ENCODE measurements around the gene CELSR2.

The CELSR2 gene

DNA sequence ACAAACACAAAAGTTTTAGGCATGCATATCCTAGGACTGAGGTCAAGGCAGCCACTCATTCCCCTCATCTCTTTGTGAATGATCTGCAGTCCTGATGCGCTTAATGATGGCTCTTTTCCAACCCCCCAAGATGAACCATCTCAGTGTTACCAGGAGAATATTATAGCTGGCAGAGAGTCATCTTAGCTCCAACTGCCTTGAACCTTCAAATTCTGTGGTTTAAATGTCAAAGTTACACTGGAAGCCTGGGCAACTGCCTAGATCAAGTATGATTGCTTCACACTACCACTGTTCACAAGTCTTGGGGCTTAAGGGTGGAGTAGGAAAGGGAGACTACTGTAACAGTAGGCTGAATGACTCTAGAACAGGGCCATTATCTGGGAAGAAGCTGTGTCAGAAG, 65.5 kb downstream of the CELSR2 start:
- TF ChIP-seq, protein P1, sequence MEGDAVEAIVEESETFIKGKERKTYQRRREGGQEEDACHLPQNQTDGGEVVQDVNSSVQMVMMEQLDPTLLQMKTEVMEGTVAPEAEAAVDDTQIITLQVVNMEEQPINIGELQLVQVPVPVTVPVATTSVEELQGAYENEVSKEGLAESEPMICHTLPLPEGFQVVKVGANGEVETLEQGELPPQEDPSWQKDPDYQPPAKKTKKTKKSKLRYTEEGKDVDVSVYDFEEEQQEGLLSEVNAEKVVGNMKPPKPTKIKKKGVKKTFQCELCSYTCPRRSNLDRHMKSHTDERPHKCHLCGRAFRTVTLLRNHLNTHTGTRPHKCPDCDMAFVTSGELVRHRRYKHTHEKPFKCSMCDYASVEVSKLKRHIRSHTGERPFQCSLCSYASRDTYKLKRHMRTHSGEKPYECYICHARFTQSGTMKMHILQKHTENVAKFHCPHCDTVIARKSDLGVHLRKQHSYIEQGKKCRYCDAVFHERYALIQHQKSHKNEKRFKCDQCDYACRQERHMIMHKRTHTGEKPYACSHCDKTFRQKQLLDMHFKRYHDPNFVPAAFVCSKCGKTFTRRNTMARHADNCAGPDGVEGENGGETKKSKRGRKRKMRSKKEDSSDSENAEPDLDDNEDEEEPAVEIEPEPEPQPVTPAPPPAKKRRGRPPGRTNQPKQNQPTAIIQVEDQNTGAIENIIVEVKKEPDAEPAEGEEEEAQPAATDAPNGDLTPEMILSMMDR (IDR thresholded peaks at IDR 0.05; ENCODE audit: borderline replicate concordance, extremely low read depth, low read length, poor library complexity, severe bottlenecking): no peak
- no peak for TF ChIP-seq EZH2 (IDR thresholded peaks at IDR 0.05; ENCODE audit: borderline replicate concordance, low read depth, low read length, severe bottlenecking)
- H3K27ac ChIP-seq (ENCODE audit: low read length): no peak overlapping the region
- DNase-seq (no peak), ATAC-seq (ENCODE audit: insufficient read depth, low read depth) (no peak)
- H3K36me3 ChIP-seq (ENCODE audit: insufficient read depth, low read length): peaks cover 50% of the 10 kb centered on the region
- H3K4me3 ChIP-seq (ENCODE audit: low read depth in 1 of 2, low read length in 2 of 2): no peak overlapping the region
- H3K4me2 ChIP-seq (ENCODE audit: insufficient read depth, low read length): no peak overlapping the region
- H3K79me2 ChIP-seq (ENCODE audit: insufficient read depth, low read length): no peaks in the 10 kb centered on the region
- no peak overlapping the region for H2AFZ ChIP-seq (ENCODE audit: low read depth, low read length)
- H3K27me3 ChIP-seq (ENCODE audit: insufficient read depth, low read length, poor library complexity): no peaks in the 10 kb centered on the region
- H3K9ac ChIP-seq (ENCODE audit: low read depth, low read length): no peak overlapping the region
- no peaks in the 10 kb centered on the region for H3K9me3 ChIP-seq (ENCODE audit: insufficient read depth, low read length, severe bottlenecking)
- no peaks in the 10 kb centered on the region for H3K4me1 ChIP-seq (ENCODE audit: insufficient read depth, low read length)
- H4K20me1 ChIP-seq (ENCODE audit: insufficient read depth, low read length): no peaks in the 10 kb centered on the region

- DNase-seq (no peak), ATAC-seq (ENCODE audit: insufficient read depth, low read depth) (no peak)
- no peak overlapping the region for H3K27ac ChIP-seq (ENCODE audit: low read length)
- TF ChIP-seq, protein P1 (IDR thresholded peaks at IDR 0.05; ENCODE audit: borderline replicate concordance, extremely low read depth, low read length, poor library complexity, severe bottlenecking): no peak
- no peak for TF ChIP-seq EZH2 (IDR thresholded peaks at IDR 0.05; ENCODE audit: borderline replicate concordance, low read depth, low read length, severe bottlenecking)
- H3K4me3 ChIP-seq (ENCODE audit: low read depth in 1 of 2, low read length in 2 of 2): no peak overlapping the region
- no peaks in the 10 kb centered on the region for H3K27me3 ChIP-seq (ENCODE audit: insufficient read depth, low read length, poor library complexity)
- peaks cover 55% of the 10 kb centered on the region for H3K36me3 ChIP-seq (ENCODE audit: insufficient read depth, low read length)
- no peaks in the 10 kb centered on the region for H4K20me1 ChIP-seq (ENCODE audit: insufficient read depth, low read length)
- no peaks in the 10 kb centered on the region for H3K79me2 ChIP-seq (ENCODE audit: insufficient read depth, low read length)
- no peaks in the 10 kb centered on the region for H3K4me1 ChIP-seq (ENCODE audit: insufficient read depth, low read length)
- H3K4me2 ChIP-seq (ENCODE audit: insufficient read depth, low read length): no peak overlapping the region
- no peak overlapping the region for H3K9ac ChIP-seq (ENCODE audit: low read depth, low read length)
- H2AFZ ChIP-seq (ENCODE audit: low read depth, low read length): no peak overlapping the region
- H3K9me3 ChIP-seq (ENCODE audit: insufficient read depth, low read length, severe bottlenecking): no peaks in the 10 kb centered on the region
Observed at GRCh38 chr1:109315288-109315687, 65.9 kb downstream of the CELSR2 start.

DNA sequence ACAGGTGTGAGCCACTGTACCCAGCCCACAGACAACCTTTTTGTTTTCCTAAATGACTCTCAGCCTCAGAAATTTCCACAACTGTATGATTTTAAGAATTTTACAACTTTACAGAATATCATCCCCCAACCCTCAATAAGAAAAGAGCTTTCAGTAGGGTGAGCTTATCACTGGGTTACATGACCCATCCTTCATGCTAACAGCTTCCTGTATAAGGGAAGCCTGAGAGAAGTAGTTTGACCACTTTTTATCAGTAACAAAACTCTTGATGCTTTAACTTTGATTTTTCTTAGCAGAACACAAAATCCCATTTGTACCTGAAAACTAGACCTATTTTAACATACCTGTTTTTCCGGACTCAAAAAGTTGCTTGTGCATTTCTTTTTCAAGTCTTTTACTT, 67.2 kb downstream of the CELSR2 start:
- Histone ChIP-seq H2AFZ (ENCODE audit: low read depth, low read length) (no peak overlapping the region), H4K20me1 (ENCODE audit: insufficient read depth, low read length) (no peaks in the 10 kb centered on the region), H3K4me1 (ENCODE audit: insufficient read depth, low read length) (no peaks in the 10 kb centered on the region), H3K4me2 (ENCODE audit: insufficient read depth, low read length) (no peak overlapping the region), H3K27me3 (ENCODE audit: insufficient read depth, low read length, poor library complexity) (no peaks in the 10 kb centered on the region), H3K36me3 (ENCODE audit: insufficient read depth, low read length) (peaks cover 67% of the 10 kb centered on the region), H3K27ac (ENCODE audit: low read length) (no peak overlapping the region), H3K79me2 (ENCODE audit: insufficient read depth, low read length) (no peaks in the 10 kb centered on the region), H3K9ac (ENCODE audit: low read depth, low read length) (no peak overlapping the region), H3K9me3 (ENCODE audit: insufficient read depth, low read length, severe bottlenecking) (no peaks in the 10 kb centered on the region), H3K4me3 (ENCODE audit: low read depth in 1 of 2, low read length in 2 of 2) (no peak overlapping the region)
- TF ChIP-seq EZH2 (IDR thresholded peaks at IDR 0.05; ENCODE audit: borderline replicate concordance, low read depth, low read length, severe bottlenecking): no peak
- TF ChIP-seq, protein P1 (IDR thresholded peaks at IDR 0.05; ENCODE audit: borderline replicate concordance, extremely low read depth, low read length, poor library complexity, severe bottlenecking): no peak
- ATAC-seq (ENCODE audit: insufficient read depth, low read depth) (no peak), DNase-seq (no peak)

- DNase-seq (no peak), ATAC-seq (ENCODE audit: insufficient read depth, low read depth) (no peak)
- no peaks in the 10 kb centered on the region for H4K20me1 ChIP-seq (ENCODE audit: insufficient read depth, low read length)
- no peak overlapping the region for H3K4me3 ChIP-seq (ENCODE audit: low read depth in 1 of 2, low read length in 2 of 2)
- peaks cover 85% of the 10 kb centered on the region for H3K36me3 ChIP-seq (ENCODE audit: insufficient read depth, low read length)
- no peak overlapping the region for H3K27ac ChIP-seq (ENCODE audit: low read length)
- H3K4me1 ChIP-seq (ENCODE audit: insufficient read depth, low read length): no peaks in the 10 kb centered on the region
- H2AFZ ChIP-seq (ENCODE audit: low read depth, low read length): no peak overlapping the region
- H3K4me2 ChIP-seq (ENCODE audit: insufficient read depth, low read length): no peak overlapping the region
- TF ChIP-seq EZH2 (IDR thresholded peaks at IDR 0.05; ENCODE audit: borderline replicate concordance, low read depth, low read length, severe bottlenecking): no peak
- TF ChIP-seq, protein P1 (IDR thresholded peaks at IDR 0.05; ENCODE audit: borderline replicate concordance, extremely low read depth, low read length, poor library complexity, severe bottlenecking): no peak
- H3K27me3 ChIP-seq (ENCODE audit: insufficient read depth, low read length, poor library complexity): no peaks in the 10 kb centered on the region
- no peaks in the 10 kb centered on the region for H3K9me3 ChIP-seq (ENCODE audit: insufficient read depth, low read length, severe bottlenecking)
- no peak overlapping the region for H3K9ac ChIP-seq (ENCODE audit: low read depth, low read length)
- no peaks in the 10 kb centered on the region for H3K79me2 ChIP-seq (ENCODE audit: insufficient read depth, low read length)
Observed at GRCh38 chr1:109319114-109319513, 69.8 kb downstream of the CELSR2 start.

All from DND-41 (cell line).